Measurements from ENCODE around the gene RAI2.

DNA sequence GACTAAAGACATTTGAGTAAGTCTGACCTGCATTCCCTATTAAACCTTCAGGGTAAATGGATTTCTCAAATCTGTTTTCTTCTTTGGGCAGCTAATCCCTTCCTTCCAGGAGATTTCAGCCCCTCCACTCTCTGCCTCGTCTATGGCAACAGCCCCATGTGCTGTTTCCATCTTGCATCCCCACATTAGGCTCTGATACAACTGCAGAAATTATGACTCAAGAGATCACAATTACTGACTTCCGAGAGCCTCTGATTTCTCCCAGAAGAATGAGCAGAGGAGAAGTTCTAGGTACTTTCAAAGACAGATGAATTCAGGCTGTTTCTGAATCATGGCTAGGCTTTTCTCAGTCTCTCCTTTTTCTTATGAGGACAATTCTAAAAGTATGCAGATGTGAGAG lies 38.7 kb downstream of the RAI2 start:
- TF ChIP-seq, protein P1, sequence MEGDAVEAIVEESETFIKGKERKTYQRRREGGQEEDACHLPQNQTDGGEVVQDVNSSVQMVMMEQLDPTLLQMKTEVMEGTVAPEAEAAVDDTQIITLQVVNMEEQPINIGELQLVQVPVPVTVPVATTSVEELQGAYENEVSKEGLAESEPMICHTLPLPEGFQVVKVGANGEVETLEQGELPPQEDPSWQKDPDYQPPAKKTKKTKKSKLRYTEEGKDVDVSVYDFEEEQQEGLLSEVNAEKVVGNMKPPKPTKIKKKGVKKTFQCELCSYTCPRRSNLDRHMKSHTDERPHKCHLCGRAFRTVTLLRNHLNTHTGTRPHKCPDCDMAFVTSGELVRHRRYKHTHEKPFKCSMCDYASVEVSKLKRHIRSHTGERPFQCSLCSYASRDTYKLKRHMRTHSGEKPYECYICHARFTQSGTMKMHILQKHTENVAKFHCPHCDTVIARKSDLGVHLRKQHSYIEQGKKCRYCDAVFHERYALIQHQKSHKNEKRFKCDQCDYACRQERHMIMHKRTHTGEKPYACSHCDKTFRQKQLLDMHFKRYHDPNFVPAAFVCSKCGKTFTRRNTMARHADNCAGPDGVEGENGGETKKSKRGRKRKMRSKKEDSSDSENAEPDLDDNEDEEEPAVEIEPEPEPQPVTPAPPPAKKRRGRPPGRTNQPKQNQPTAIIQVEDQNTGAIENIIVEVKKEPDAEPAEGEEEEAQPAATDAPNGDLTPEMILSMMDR (IDR thresholded peaks at IDR 0.05): no peak
- TF ChIP-seq POLR2A (IDR thresholded peaks at IDR 0.05): no peak

Measured in uterus (tissue), 2 donors.